Glutamatergic neuron (in vitro differentiated cells): ENCODE data around the gene CBX5. TPM values are rescaled to one million over a fixed set of nuclear protein-coding genes. Genes with fewer than 3 reads are reported as not detected.
A peak's percentile ranks its signal among the peaks of the same experiment; 100 is the strongest.

Experiments
- DNase-seq: peaks from one replicate; pipeline ENCODE4 v3.0.0; 2022
- H3K27ac Mint-ChIP-seq: one replicate; pipeline ENCODE4 v1.8.0; 2020; ENCODE audit warnings: mild to moderate bottlenecking, mixed read lengths, inconsistent platforms; ENCODE audit not compliant: unreplicated experiment
- H3K27me3 Mint-ChIP-seq: one replicate; pipeline ENCODE4 v1.8.0; 2020; ENCODE audit warnings: mild to moderate bottlenecking, moderate library complexity, mixed read lengths, inconsistent platforms; ENCODE audit not compliant: unreplicated experiment
- H3K36me3 Mint-ChIP-seq: one replicate; pipeline ENCODE4 v1.8.0; 2020; ENCODE audit warnings: mild to moderate bottlenecking, mixed read lengths, inconsistent platforms; ENCODE audit not compliant: unreplicated experiment
- H3K4me1 Mint-ChIP-seq: one replicate; pipeline ENCODE4 v1.8.0; 2020; ENCODE audit warnings: mild to moderate bottlenecking, low read depth, mixed read lengths, inconsistent platforms; ENCODE audit not compliant: unreplicated experiment
- H3K4me3 Mint-ChIP-seq: one replicate; pipeline ENCODE4 v1.8.0; 2020; ENCODE audit warnings: mild to moderate bottlenecking, mixed read lengths, inconsistent platforms; ENCODE audit not compliant: unreplicated experiment
- H3K9me3 Mint-ChIP-seq: one replicate; pipeline ENCODE4 v1.8.0; 2020; ENCODE audit warnings: mild to moderate bottlenecking, moderate library complexity, mixed read lengths, inconsistent platforms; ENCODE audit not compliant: unreplicated experiment
- CTCF ChIP-seq: fragments of 200-600 bp; sonication (generic); IDR thresholded peaks from one replicate; pipeline ENCODE4 v1.5.0; 2021; ENCODE audit not compliant: partially characterized antibody, unreplicated experiment
- total RNA-seq: library from RNA; stranded (reverse); fragmentation: NEBNext Ultra II Directional; extraction: Animal tissue kit (Norgen Biotek cat#: 25700); gene quantifications from one replicate; pipeline ENCODE4 v1.2.1, GENCODE V29; 2021; ENCODE audit not compliant: unreplicated experiment

CBX5 gene
- total RNA-seq, 1 donor from 2014 or later: 225 TPM

DNA sequence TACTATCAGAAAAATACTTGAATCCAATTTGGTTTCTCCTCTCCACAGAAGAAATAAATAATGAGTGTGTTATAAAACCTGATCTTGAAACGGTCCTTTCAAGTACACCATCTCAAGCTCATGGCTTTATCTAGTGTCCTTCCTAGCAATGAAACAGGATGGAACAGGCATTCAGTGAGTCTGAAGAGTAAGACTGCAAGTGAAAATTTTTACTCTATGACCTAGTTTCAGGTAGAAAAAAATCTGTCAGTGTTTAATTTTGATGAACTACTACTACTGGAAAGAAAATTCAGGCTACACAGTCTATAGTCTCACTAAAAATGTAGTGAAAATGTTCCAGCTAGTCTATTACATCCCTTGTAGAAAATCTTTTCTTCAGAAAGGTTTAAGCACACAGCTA lies 7.7 kb downstream of the CBX5 start:
- DNase-seq: no peak
- peaks cover 6% of the 10 kb centered on the region for H3K4me1 Mint-ChIP-seq
- H3K27me3 Mint-ChIP-seq: no peaks in the 10 kb centered on the region
- TF ChIP-seq CTCF: no peak
- H3K9me3 Mint-ChIP-seq: no peaks in the 10 kb centered on the region
- H3K27ac Mint-ChIP-seq: no peak overlapping the region
- H3K4me3 Mint-ChIP-seq: no peak overlapping the region
- H3K36me3 Mint-ChIP-seq: no peaks in the 10 kb centered on the region

- Mint-ChIP-seq H3K4me3 (no peak overlapping the region), H3K9me3 (no peaks in the 10 kb centered on the region), H3K27ac (no peak overlapping the region), H3K4me1 (peaks cover 2% of the 10 kb centered on the region), H3K27me3 (no peaks in the 10 kb centered on the region), H3K36me3 (no peaks in the 10 kb centered on the region)
- no peak for TF ChIP-seq CTCF
- no peak for DNase-seq
Observed at GRCh38 chr12:54270345-54270744, 9.6 kb downstream of the CBX5 start.

- Mint-ChIP-seq H3K4me1 (peaks cover 18% of the 10 kb centered on the region), H3K27me3 (no peaks in the 10 kb centered on the region), H3K9me3 (no peaks in the 10 kb centered on the region), H3K36me3 (no peaks in the 10 kb centered on the region), H3K4me3 (no peak overlapping the region), H3K27ac (peak overlapping the region; percentile 71)
- no peak for TF ChIP-seq CTCF
- no peak for DNase-seq
Observed at GRCh38 chr12:54266852-54267251, 13.1 kb downstream of the CBX5 start.

GRCh38 chr12:54265364-54265812 lies 14.5 kb downstream of the CBX5 start:
- H3K4me3 Mint-ChIP-seq: no peak overlapping the region
- DNase-seq: no peak

GRCh38 chr12:54262403-54262925 lies 17.5 kb downstream of the CBX5 start:
- Mint-ChIP-seq H3K4me1 (peaks cover 38% of the 10 kb centered on the region), H3K36me3 (no peaks in the 10 kb centered on the region), H3K27me3 (peaks cover 5% of the 10 kb centered on the region), H3K4me3 (no peak overlapping the region), H3K27ac (peak overlapping the region; percentile 86), H3K9me3 (peaks cover 4% of the 10 kb centered on the region)
- DNase-seq: no peak
- TF ChIP-seq CTCF: no peak

More at GRCh38 chr12:54265364-54265812, 14.5 kb downstream of the CBX5 start:
- TF ChIP-seq CTCF: no peak
- H3K9me3 Mint-ChIP-seq: no peaks in the 10 kb centered on the region
- H3K27ac Mint-ChIP-seq: peak overlapping the region; percentile 9
- no peaks in the 10 kb centered on the region for H3K27me3 Mint-ChIP-seq
- peaks cover 23% of the 10 kb centered on the region for H3K4me1 Mint-ChIP-seq
- no peaks in the 10 kb centered on the region for H3K36me3 Mint-ChIP-seq
